A673 (cell line): ENCODE measurements around the gene CGB3.

Experiments used
- CTCF ChIP-seq: fragments of 300-800, 200-600 bp; sonication (generic); conservative IDR thresholded peaks from 2 replicates; pipeline ENCODE4 v1.5.1; 2017; ENCODE audit warnings: low read depth, mild to moderate bottlenecking, antibody characterized with exemption, low read length, moderate library complexity, mixed read lengths
- EZH2 ChIP-seq: fragments of 200-600 bp; sonication (generic); IDR thresholded peaks from 2 replicates; pipeline ENCODE4 v1.6.1; 2017; ENCODE audit warnings: borderline replicate concordance, low read depth, mild to moderate bottlenecking, mixed read lengths, antibody characterized with exemption, low read length; ENCODE audit not compliant: poor library complexity, severe bottlenecking

GRCh38 chr19:48992581-48993174, 31.5 kb downstream of the CGB3 start:
- TF ChIP-seq EZH2 (no peak), CTCF (no peak)
